Measurements from ENCODE around the gene DET1. TPM values are rescaled to one million over a fixed set of nuclear protein-coding genes. Genes with fewer than 3 reads are reported as not detected.
"Not testable (repeated sequence)": the region's sequence is repeated elsewhere in the genome, so short reads cannot be mapped to it uniquely, and the experiment has no call there.

DET1 gene
- total RNA-seq, 2 donors from 2014 or later: 6.9 to 11.5 TPM

- Histone ChIP-seq H3K27me3 (replicated peaks; ENCODE audit: insufficient read depth) (no peaks in the 10 kb centered on the region), H3K27ac (no peak overlapping the region), H3K4me1 (replicated peaks) (no peaks in the 10 kb centered on the region), H3K4me3 (no peak overlapping the region), H3K9me3 (no peaks in the 10 kb centered on the region), H3K36me3 (peaks cover 0 to 3% of the 10 kb centered on the region in 2 donors)
- WGBS: 96% methylated on average over 3 of the region's 3 CpGs
- TF ChIP-seq POLR2A (IDR thresholded peaks at IDR 0.05): no peak
- TF ChIP-seq CTCF (IDR thresholded peaks at IDR 0.05): no peak
- TF ChIP-seq POLR2AphosphoS5 (IDR thresholded peaks at IDR 0.05): no peak
- DNase-seq (ENCODE audit: low spot score): no peak
- intact Hi-C loops (cut with DNase I): loop anchor here (5.0 kb wide), 1 partner anchor 51 kb away; no protein-coding TSS in a partner anchor
These were observed 13.1 kb downstream of the DET1 start for GRCh38 chr15:88533376-88533775.

- no peaks in the 10 kb centered on the region for H3K27me3 ChIP-seq (replicated peaks; ENCODE audit: insufficient read depth)
- H3K9me3 ChIP-seq: no peaks in the 10 kb centered on the region
- peaks cover 0 to 3% of the 10 kb centered on the region in 2 donors for H3K36me3 ChIP-seq
- no peak for TF ChIP-seq CTCF (IDR thresholded peaks at IDR 0.05)
- TF ChIP-seq POLR2A (IDR thresholded peaks at IDR 0.05): no peak
- TF ChIP-seq POLR2AphosphoS5 (IDR thresholded peaks at IDR 0.05): no peak
- DNase-seq (ENCODE audit: low spot score): no peak
- H3K27ac ChIP-seq: no peak overlapping the region
- WGBS: 97% methylated on average over 1 of the region's 1 CpG
- intact Hi-C loops (cut with DNase I): no loop called here
- H3K4me1 ChIP-seq (replicated peaks): no peaks in the 10 kb centered on the region
- no peak overlapping the region for H3K4me3 ChIP-seq
These were observed 17.4 kb downstream of the DET1 start for GRCh38 chr15:88529021-88529630.

- Histone ChIP-seq H3K9me3 (no peaks in the 10 kb centered on the region), H3K27ac (no peak overlapping the region), H3K27me3 (replicated peaks; ENCODE audit: insufficient read depth) (no peaks in the 10 kb centered on the region), H3K4me1 (replicated peaks) (no peaks in the 10 kb centered on the region), H3K4me3 (no peak overlapping the region), H3K36me3 (peaks cover 0 to 3% of the 10 kb centered on the region in 2 donors)
- TF ChIP-seq POLR2A (IDR thresholded peaks at IDR 0.05) (no peak), CTCF (IDR thresholded peaks at IDR 0.05) (no peak), POLR2AphosphoS5 (IDR thresholded peaks at IDR 0.05) (no peak)
- intact Hi-C loops (cut with DNase I): no loop called here
- no peak for DNase-seq (ENCODE audit: low spot score)
These were observed 20.1 kb downstream of the DET1 start for GRCh38 chr15:88526247-88526879.

- intact Hi-C loops (cut with DNase I): no loop called here
- no peaks in the 10 kb centered on the region for H3K36me3 ChIP-seq
- no peak overlapping the region for H3K4me3 ChIP-seq
- TF ChIP-seq CTCF (IDR thresholded peaks at IDR 0.05): no peak
- no peak for TF ChIP-seq POLR2A (IDR thresholded peaks at IDR 0.05)
- no peak for TF ChIP-seq POLR2AphosphoS5 (IDR thresholded peaks at IDR 0.05)
- no peak for DNase-seq (ENCODE audit: low spot score)
- H3K9me3 ChIP-seq: no peaks in the 10 kb centered on the region
- no peaks in the 10 kb centered on the region for H3K4me1 ChIP-seq (replicated peaks)
- no peaks in the 10 kb centered on the region for H3K27me3 ChIP-seq (replicated peaks; ENCODE audit: insufficient read depth)
- no peak overlapping the region for H3K27ac ChIP-seq
These were observed 21.1 kb downstream of the DET1 start for GRCh38 chr15:88525418-88525817.

GRCh38 chr15:88524094-88524493 lies 22.4 kb downstream of the DET1 start:
- H3K4me3 ChIP-seq; H3K9me3 ChIP-seq; H3K27ac ChIP-seq; H3K27me3 ChIP-seq (replicated peaks; ENCODE audit: insufficient read depth); intact Hi-C loops (cut with DNase I); H3K4me1 ChIP-seq (replicated peaks); DNase-seq (ENCODE audit: low spot score); H3K36me3 ChIP-seq: not testable (repeated sequence)
- whole genome bisulfite sequencing: 97% methylated on average over 23 of the region's 23 CpGs

Data from prostate gland (tissue), 2 donors.